IMR-90 (cell line): ENCODE measurements around the gene TEKT5. TPM values are rescaled to one million over a fixed set of nuclear protein-coding genes. Genes with fewer than 3 reads are reported as not detected.
A peak's percentile ranks its signal among the peaks of the same experiment; 100 is the strongest.

ENCODE experiments used
- ATAC-seq: fragments of 200-7000 bp; cut with Tn5 transposase; 2 replicates; pipeline ENCODE4 v1.9.1; 2020; ENCODE audit warnings: low read depth, mild to moderate bottlenecking, moderate library complexity
- BruUV-seq: library from RNA; stranded (reverse); fragments of 400-500 nt; replicated peaks from 2 replicates; lab custom pipeline; 2021; lab: Mats Ljungman, UMichigan
- CTCF ChIA-PET: fragments of 300-600 bp; formaldehyde crosslinking; extraction: SDS; loops from one replicate; lab custom pipeline; 2021; ENCODE audit warnings: antibody characterized with exemption; lab: Yijun Ruan, JAX
- POLR2A ChIA-PET: fragments of 300-600 bp; sonication (Branson Sonifier 250); formaldehyde crosslinking; loops from one replicate; lab custom pipeline; 2022; ENCODE audit warnings: antibody characterized with exemption; ENCODE audit not compliant: unreplicated experiment; lab: Charles Lee
- DNase-seq: peaks from one replicate; pipeline ENCODE4 v3.0.0; 2013
- H2AFZ ChIP-seq: replicated peaks from 2 replicates; pipeline ENCODE3; 2013; ENCODE audit warnings: low read length, mild to moderate bottlenecking; ENCODE audit not compliant: poor library complexity
- H2AK5ac ChIP-seq: 2 replicates; pipeline ENCODE4 v1.6.1; 2013; ENCODE audit warnings: low read depth, low read length, inconsistent platforms
- H2AK9ac ChIP-seq: replicated peaks from 2 replicates; pipeline ENCODE3; 2013; ENCODE audit warnings: mild to moderate bottlenecking, low read depth, low read length, moderate library complexity; ENCODE audit not compliant: poor library complexity
- H2BK120ac ChIP-seq: 2 replicates; pipeline ENCODE4 v1.6.1; 2013; ENCODE audit warnings: low read depth, low read length, inconsistent platforms
- H2BK15ac ChIP-seq: 3 replicates; pipeline ENCODE4 v1.6.1; 2013; ENCODE audit warnings: low read depth, low read length, inconsistent platforms
- H2BK20ac ChIP-seq: 2 replicates; pipeline ENCODE4 v1.6.1; 2013; ENCODE audit warnings: low read depth, mild to moderate bottlenecking, inconsistent platforms, low read length, moderate library complexity
- H2BK5ac ChIP-seq: 2 replicates; pipeline ENCODE4 v1.6.1; 2013; ENCODE audit warnings: mild to moderate bottlenecking, low read depth, low read length, inconsistent platforms; ENCODE audit not compliant: poor library complexity, severe bottlenecking
- H3K14ac ChIP-seq: replicated peaks from 2 replicates; pipeline ENCODE4 v1.6.1; 2013; ENCODE audit warnings: low read depth, low read length, inconsistent platforms
- H3K18ac ChIP-seq: 2 replicates; pipeline ENCODE4 v1.6.1; 2013; ENCODE audit warnings: low read depth, low read length, control low read depth
- H3K23ac ChIP-seq: 2 replicates; pipeline ENCODE4 v1.6.1; 2013; ENCODE audit warnings: low read depth, low read length, inconsistent platforms
- H3K27ac ChIP-seq: 2 replicates; pipeline ENCODE4 v1.5.1; 2013; ENCODE audit warnings: mild to moderate bottlenecking, control low read depth, low read length; ENCODE audit not compliant: insufficient read depth
- H3K27me3 ChIP-seq: 2 replicates; pipeline ENCODE4 v1.6.1; 2013; ENCODE audit warnings: low read length; ENCODE audit not compliant: control insufficient read depth, insufficient read depth
- H3K36me3 ChIP-seq: 2 replicates; pipeline ENCODE4 v1.6.1; 2013; ENCODE audit warnings: low read length, mixed read lengths; ENCODE audit not compliant: control insufficient read depth, insufficient read depth
- H3K4ac ChIP-seq: 2 replicates; pipeline ENCODE4 v1.6.1; 2013; ENCODE audit warnings: low read depth, low read length, inconsistent platforms
- H3K4me1 ChIP-seq: 2 replicates; pipeline ENCODE4 v1.6.1; 2013; ENCODE audit warnings: low read length, mixed read lengths; ENCODE audit not compliant: control insufficient read depth, insufficient read depth
- H3K4me2 ChIP-seq: 2 replicates; pipeline ENCODE4 v1.6.1; 2013; ENCODE audit warnings: low read depth, mild to moderate bottlenecking, control low read depth, low read length, moderate library complexity
- H3K4me3 ChIP-seq: 2 replicates; pipeline ENCODE4 v1.5.1; 2013; ENCODE audit warnings: low read depth, mild to moderate bottlenecking, control low read depth, low read length, moderate library complexity; ENCODE audit not compliant: insufficient read depth
- H3K56ac ChIP-seq: 2 replicates; pipeline ENCODE4 v1.6.1; 2013; ENCODE audit warnings: low read length, inconsistent platforms; ENCODE audit not compliant: insufficient read depth; ENCODE audit errors: extremely low read depth
- H3K79me1 ChIP-seq, 2 experiments: 2 replicates each; pipeline ENCODE4 v1.6.1; 2013; ENCODE audit warnings: low read length in 2 of 2, inconsistent platforms in 1 of 2, low read depth in 1 of 2
- H3K9ac ChIP-seq: 2 replicates; pipeline ENCODE4 v1.6.1; 2013; ENCODE audit warnings: low read depth, low read length, control low read depth
- H3K9me1 ChIP-seq: 2 replicates; pipeline ENCODE4 v1.6.1; 2013; ENCODE audit warnings: low read length, inconsistent platforms; ENCODE audit not compliant: insufficient read depth
- H3K9me3 ChIP-seq: 2 replicates; pipeline ENCODE4 v1.6.1; 2013; ENCODE audit warnings: low read length; ENCODE audit not compliant: control insufficient read depth, insufficient read depth
- H4K20me1 ChIP-seq: 2 replicates; pipeline ENCODE4 v1.6.1; 2013; ENCODE audit warnings: low read length, inconsistent platforms; ENCODE audit not compliant: insufficient read depth
- H4K5ac ChIP-seq: 2 replicates; pipeline ENCODE4 v1.6.1; 2013; ENCODE audit warnings: mild to moderate bottlenecking, low read depth, low read length, control low read depth
- H4K8ac ChIP-seq, 2 experiments: 2 replicates each; pipeline ENCODE4 v1.6.1; 2013; ENCODE audit warnings: low read depth in 2 of 2, low read length in 2 of 2, control low read depth in 1 of 2, inconsistent platforms in 1 of 2
- H4K91ac ChIP-seq: 2 replicates; pipeline ENCODE4 v1.6.1; 2013; ENCODE audit warnings: low read depth, low read length, inconsistent platforms; ENCODE audit not compliant: insufficient read depth
- BHLHE40 ChIP-seq: fragments of 150-350 bp; IDR thresholded peaks from 2 replicates; pipeline ENCODE4 v1.6.1; 2016; ENCODE audit warnings: mild to moderate bottlenecking, low read depth, low read length
- CEBPB ChIP-seq: IDR thresholded peaks from 2 replicates; pipeline ENCODE4 v1.6.1; 2012; ENCODE audit warnings: low read depth, low read length, improper control_type of control experiment
- CHD1 ChIP-seq: IDR thresholded peaks from 2 replicates; pipeline ENCODE4 v1.6.1; 2012; ENCODE audit warnings: low read depth, low read length, improper control_type of control experiment
- FOS ChIP-seq: fragments of 150-350 bp; IDR thresholded peaks from 2 replicates; pipeline ENCODE4 v1.6.1; 2016; ENCODE audit warnings: low read depth, low read length
- MAFK ChIP-seq: IDR thresholded peaks from 2 replicates; pipeline ENCODE4 v1.6.1; 2012; ENCODE audit warnings: low read depth, low read length, improper control_type of control experiment
- MAZ ChIP-seq: IDR thresholded peaks from 2 replicates; pipeline ENCODE4 v1.6.1; 2012; ENCODE audit warnings: low read depth, mild to moderate bottlenecking, low read length, improper control_type of control experiment, moderate library complexity, borderline replicate concordance
- MXI1 ChIP-seq: IDR thresholded peaks from 2 replicates; pipeline ENCODE4 v1.6.1; 2012; ENCODE audit warnings: low read depth, mild to moderate bottlenecking, low read length, moderate library complexity, borderline replicate concordance
- NFE2L2 ChIP-seq: fragments of 150-350 bp; IDR thresholded peaks from 2 replicates; pipeline ENCODE4 v1.6.1; 2016; ENCODE audit warnings: low read depth, mild to moderate bottlenecking, low read length
- POLR2A ChIP-seq: IDR thresholded peaks from 2 replicates; pipeline ENCODE4 v1.6.1; 2012; ENCODE audit warnings: mild to moderate bottlenecking, low read depth, low read length
- RAD21 ChIP-seq: IDR thresholded peaks from 2 replicates; pipeline ENCODE4 v1.6.1; 2012; ENCODE audit warnings: low read length, improper control_type of control experiment
- RCOR1 ChIP-seq: IDR thresholded peaks from 2 replicates; pipeline ENCODE4 v1.6.1; 2012; ENCODE audit warnings: mild to moderate bottlenecking, low read length, improper control_type of control experiment; ENCODE audit not compliant: insufficient replicate concordance
- RFX5 ChIP-seq: IDR thresholded peaks from 2 replicates; pipeline ENCODE4 v1.8.0; 2012; ENCODE audit warnings: low read depth, mild to moderate bottlenecking, low read length, moderate library complexity
- SMC3 ChIP-seq: fragments of 150-350 bp; IDR thresholded peaks from 2 replicates; pipeline ENCODE4 v1.6.1; 2016; ENCODE audit warnings: low read depth, mild to moderate bottlenecking, antibody characterized with exemption, low read length, moderate library complexity
- whole genome bisulfite sequencing, 2 experiments: methylation state at CpG; one replicate each; pipeline versions ENCODE4 v1.1.5 to v1.1.7; 2013; ENCODE audit warnings: missing lambda C conversion rate in 2 of 2; ENCODE audit not compliant: insufficient read length in 1 of 2; ENCODE audit errors: extremely low coverage in 2 of 2; 5-methylcytosine and 5-hydroxymethylcytosine counted together
- dilution Hi-C: fragments of 300-500 bp; cut with HindIII; formaldehyde crosslinking; loops from one replicate; pipeline ENCODE4 v1.14.3; 2018; ENCODE audit warnings: low sequenced_read_pairs; ENCODE audit not compliant: unreplicated experiment
- in situ Hi-C: fragments of 300-500 bp; cut with MboI; formaldehyde crosslinking; loops from 3 replicates; pipeline ENCODE4 v1.14.3; 2019; ENCODE audit warnings: low sequenced_read_pairs, inconsistent platforms, mixed read lengths
- intact Hi-C: fragments of 100-400 bp; cut with micrococcal nuclease; formaldehyde crosslinking; loops from 2 replicates; pipeline ENCODE4 v1.10.0; 2022
- polyA plus RNA-seq, 3 experiments: library from polyadenylated mRNA; depleted of rRNA; stranded (reverse); fragments of >200 nt; gene quantifications; 2 replicates each; pipeline ENCODE4 v1.2.3, GENCODE V29; 2012; ENCODE audit warnings: low replicate concordance in 1 of 3
- total RNA-seq: library from RNA; depleted of rRNA; stranded (reverse); fragments of >200 nt; gene quantifications from 2 replicates; pipeline ENCODE4 v1.2.3, GENCODE V29; 2012
- TF ChIP-seq, protein P1 (sequence below): fragments of 150-350 bp; IDR thresholded peaks from 2 replicates; pipeline ENCODE4 v1.6.1; 2016; ENCODE audit warnings: low read depth, mild to moderate bottlenecking, low read length, moderate library complexity, borderline replicate concordance
- TF ChIP-seq, protein P2 (sequence below): fragments of 150-350 bp; IDR thresholded peaks from 2 replicates; pipeline ENCODE4 v1.6.1; 2017; ENCODE audit warnings: mild to moderate bottlenecking, antibody characterized with exemption, low read length, low read depth

Gene TEKT5
- total and polyA plus RNA-seq, 2 of the 4 experiments (the other 2 are of a cell fraction), result 0.17 TPM; not detected in 1

DNA sequence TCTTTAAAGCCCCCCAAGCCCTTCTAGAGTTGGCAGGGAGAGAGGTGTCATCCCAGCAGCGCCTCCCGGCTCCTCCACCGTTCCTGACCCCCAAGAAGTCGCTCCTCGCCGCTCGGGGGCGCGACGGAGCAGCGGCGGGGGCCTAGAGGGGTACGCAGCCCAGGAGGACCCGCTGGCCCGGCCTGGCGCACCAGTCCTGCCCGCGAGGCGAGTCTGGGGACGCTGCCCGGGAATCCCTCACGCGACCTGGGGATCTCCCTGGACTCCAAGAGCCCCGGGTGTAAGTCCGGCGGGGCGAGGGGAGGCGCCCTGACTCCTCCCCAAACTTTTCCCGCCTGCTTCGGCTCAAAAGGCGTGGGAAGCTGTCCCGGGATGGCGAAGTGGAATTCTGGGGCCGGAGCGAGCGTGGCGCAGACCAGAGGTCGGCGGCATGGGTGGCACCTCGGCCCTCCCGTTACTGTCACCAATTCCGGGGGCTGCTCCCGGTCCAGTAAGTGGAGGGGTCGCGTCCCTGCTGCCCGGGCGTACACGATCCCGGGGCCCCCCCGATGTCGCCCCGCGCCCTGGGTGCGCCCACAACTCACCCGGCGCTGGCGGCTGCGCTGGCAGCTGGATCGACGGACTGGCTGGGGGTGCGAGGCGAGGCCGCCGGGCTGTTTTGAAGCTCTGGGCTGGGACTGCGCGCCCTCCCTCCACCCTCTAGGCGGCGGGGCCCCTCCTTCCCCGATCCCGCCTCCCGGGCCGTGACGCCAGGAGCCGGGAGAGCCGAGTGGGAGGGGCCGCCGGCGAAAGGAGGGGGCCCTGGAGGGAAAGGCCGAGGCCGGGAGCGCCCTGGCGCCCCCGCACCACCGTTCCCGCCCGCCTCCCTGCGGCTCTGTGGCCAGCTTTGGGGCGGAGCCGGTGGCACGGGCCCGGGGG lies 114.5 kb downstream of the TEKT5 start, which contains the start of gene EMP2:
Gene EMP2, minus strand, starts transcription at position 634 of the 918 bp plus-strand sequence. CDS start 32,981 bp downstream, outside the sequence.
- Histone ChIP-seq H3K9me1 (peaks cover 20% of the 10 kb centered on the region; the same call in 1 of the 2 replicates), H3K23ac (peak within 1 kb of the TSS; percentile 36), H2AFZ (peak within 1 kb of the TSS; percentile 97), H2BK120ac (peak within 1 kb of the TSS; percentile 46; the same call in 1 of the 2 replicates), H3K79me1 (peaks cover 12 to 43% of the 10 kb centered on the region in 2 experiments), H3K14ac (peak within 1 kb of the TSS; percentile 83), H3K9me3 (no peaks in the 10 kb centered on the region), H3K36me3 (no peaks in the 10 kb centered on the region), H3K4me1 (peaks cover 30% of the 10 kb centered on the region), H4K8ac (peak within 1 kb of the TSS; percentile 66 to 86; a peak in 3 of 4 replicates), H4K91ac (peak within 1 kb of the TSS; percentile 26), H3K4me3 (peak within 1 kb of the TSS; percentile 70), H2AK9ac (peak within 1 kb of the TSS; percentile 86), H3K56ac (peak within 1 kb of the TSS; percentile 27), H3K4me2 (peak within 1 kb of the TSS; percentile 88), H2BK20ac (peak within 1 kb of the TSS; percentile 61), H4K5ac (peak within 1 kb of the TSS; percentile 32), H3K27me3 (no peaks in the 10 kb centered on the region), H3K27ac (peak within 1 kb of the TSS; percentile 49), H2BK15ac (no peak within 1 kb of the TSS), H4K20me1 (peaks cover 4% of the 10 kb centered on the region; the same call in 1 of the 2 replicates), H2BK5ac (peak within 1 kb of the TSS; percentile 30), H3K4ac (peak within 1 kb of the TSS; percentile 52), H2AK5ac (peak within 1 kb of the TSS; percentile 79), H3K18ac (peak within 1 kb of the TSS; percentile 33), H3K9ac (peak within 1 kb of the TSS; percentile 65)
- ChIA-PET POLR2A (interaction anchor here (0.8 kb wide), 1 partner anchor 29 kb away, joined by 3 read pairs; no protein-coding TSS in a partner anchor), CTCF (interaction anchor here (0.6 to 0.9 kb wide), 2 partner anchors 31 to 160 kb away, joined by 3 read pairs; no protein-coding TSS in a partner anchor)
- peak; percentile 65 for DNase-seq
- in situ Hi-C loops, result no loop called here
- no TSS peak for BruUV-seq
- dilution Hi-C loops, result no loop called here
- intact Hi-C loops, result no loop called here
- WGBS, 2 experiments, result 0% methylated on average over 1 of the region's 91 CpGs; no CpG with 5 or more reads in 1 of the 2 experiments
- ATAC-seq, result peak; percentile 94
- no peak for TF ChIP-seq NFE2L2
- TF ChIP-seq MAFK, result no peak
- no peak for TF ChIP-seq RCOR1
- no peak for TF ChIP-seq CHD1
- TF ChIP-seq, protein P1, sequence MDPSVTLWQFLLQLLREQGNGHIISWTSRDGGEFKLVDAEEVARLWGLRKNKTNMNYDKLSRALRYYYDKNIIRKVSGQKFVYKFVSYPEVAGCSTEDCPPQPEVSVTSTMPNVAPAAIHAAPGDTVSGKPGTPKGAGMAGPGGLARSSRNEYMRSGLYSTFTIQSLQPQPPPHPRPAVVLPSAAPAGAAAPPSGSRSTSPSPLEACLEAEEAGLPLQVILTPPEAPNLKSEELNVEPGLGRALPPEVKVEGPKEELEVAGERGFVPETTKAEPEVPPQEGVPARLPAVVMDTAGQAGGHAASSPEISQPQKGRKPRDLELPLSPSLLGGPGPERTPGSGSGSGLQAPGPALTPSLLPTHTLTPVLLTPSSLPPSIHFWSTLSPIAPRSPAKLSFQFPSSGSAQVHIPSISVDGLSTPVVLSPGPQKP, result no peak
- TF ChIP-seq CEBPB, result no peak
- TF ChIP-seq POLR2A, result peak; percentile 69
- TF ChIP-seq RFX5, result no peak
- no peak for TF ChIP-seq FOS
- peak; percentile 29; the same call in 1 of the 2 replicates for TF ChIP-seq RAD21
- TF ChIP-seq MAZ, result peak; percentile 95
- TF ChIP-seq, protein P2, sequence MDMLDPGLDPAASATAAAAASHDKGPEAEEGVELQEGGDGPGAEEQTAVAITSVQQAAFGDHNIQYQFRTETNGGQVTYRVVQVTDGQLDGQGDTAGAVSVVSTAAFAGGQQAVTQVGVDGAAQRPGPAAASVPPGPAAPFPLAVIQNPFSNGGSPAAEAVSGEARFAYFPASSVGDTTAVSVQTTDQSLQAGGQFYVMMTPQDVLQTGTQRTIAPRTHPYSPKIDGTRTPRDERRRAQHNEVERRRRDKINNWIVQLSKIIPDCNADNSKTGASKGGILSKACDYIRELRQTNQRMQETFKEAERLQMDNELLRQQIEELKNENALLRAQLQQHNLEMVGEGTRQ, result no peak
- 0 out of 2 replicates have a peak, but pooled peaks have one; percentile 19 for TF ChIP-seq MXI1
- peak; percentile 14; the same call in 1 of the 2 replicates for TF ChIP-seq BHLHE40
- TF ChIP-seq SMC3, result no peak
